ENCODE results near the gene NRIP2. TPM values are rescaled to one million over a fixed set of nuclear protein-coding genes. Genes with fewer than 3 reads are reported as not detected.

NRIP2 gene
- total RNA-seq, 4 donors from 2014 or later, result not detected

GRCh38 chr12:2825132-2825531, 9.7 kb downstream of the NRIP2 start:
- no peak for TF ChIP-seq CTCF (IDR thresholded peaks at IDR 0.05)
- TF ChIP-seq POLR2A (IDR thresholded peaks at IDR 0.05), result no peak
- Histone ChIP-seq H3K9me3 (no peaks in the 10 kb centered on the region), H3K27ac (no peak overlapping the region), H3K4me3 (no peak overlapping the region), H3K4me1 (no peaks in the 10 kb centered on the region), H3K36me3 (peaks cover 0 to 96% (median 0%) of the 10 kb centered on the region in 3 donors), H3K27me3 (no peaks in the 10 kb centered on the region)
- DNase-seq, result no peak

- H3K9me3 ChIP-seq, result no peaks in the 10 kb centered on the region
- H3K27ac ChIP-seq, result no peak overlapping the region
- no peak overlapping the region for H3K4me3 ChIP-seq
- no peak for DNase-seq
- TF ChIP-seq CTCF (IDR thresholded peaks at IDR 0.05), result no peak
- no peak for TF ChIP-seq POLR2A (IDR thresholded peaks at IDR 0.05)
- H3K36me3 ChIP-seq, result peaks cover 0 to 98% (median 0%) of the 10 kb centered on the region in 3 donors
- no peaks in the 10 kb centered on the region for H3K27me3 ChIP-seq
- no peaks in the 10 kb centered on the region for H3K4me1 ChIP-seq
Measured at GRCh38 chr12:2824541-2824940, 10.3 kb downstream of the NRIP2 start.

GRCh38 chr12:2823483-2823882, 11.4 kb downstream of the NRIP2 start:
- H3K27ac ChIP-seq, result no peak overlapping the region
- peaks cover 0 to 100% (median 0%) of the 10 kb centered on the region in 3 donors for H3K36me3 ChIP-seq
- TF ChIP-seq CTCF (IDR thresholded peaks at IDR 0.05) (no peak), POLR2A (IDR thresholded peaks at IDR 0.05) (no peak)
- no peaks in the 10 kb centered on the region for H3K4me1 ChIP-seq
- H3K27me3 ChIP-seq, result no peaks in the 10 kb centered on the region
- no peaks in the 10 kb centered on the region for H3K9me3 ChIP-seq
- no peak for DNase-seq
- no peak overlapping the region for H3K4me3 ChIP-seq

- no peaks in the 10 kb centered on the region for H3K9me3 ChIP-seq
- no peak overlapping the region for H3K4me3 ChIP-seq
- TF ChIP-seq POLR2A (IDR thresholded peaks at IDR 0.05), result no peak
- peaks cover 0 to 84% (median 0%) of the 10 kb centered on the region in 3 donors for H3K36me3 ChIP-seq
- no peak overlapping the region for H3K27ac ChIP-seq
- DNase-seq, result no peak
- no peaks in the 10 kb centered on the region for H3K27me3 ChIP-seq
- no peaks in the 10 kb centered on the region for H3K4me1 ChIP-seq
Measured at GRCh38 chr12:2820432-2820831, 14.4 kb downstream of the NRIP2 start.

- H3K27ac ChIP-seq, result no peak overlapping the region
- no peak for TF ChIP-seq CTCF (IDR thresholded peaks at IDR 0.05)
- TF ChIP-seq POLR2A (IDR thresholded peaks at IDR 0.05), result no peak
- H3K4me1 ChIP-seq, result peaks cover 0 to 2% (median 0%) of the 10 kb centered on the region in 4 donors
- H3K9me3 ChIP-seq, result no peaks in the 10 kb centered on the region
- peaks cover 0 to 78% (median 0%) of the 10 kb centered on the region in 3 donors for H3K36me3 ChIP-seq
- H3K4me3 ChIP-seq, result no peak overlapping the region
- no peaks in the 10 kb centered on the region for H3K27me3 ChIP-seq
- DNase-seq, result no peak
Measured at GRCh38 chr12:2819810-2820209, 15.0 kb downstream of the NRIP2 start.

GRCh38 chr12:2813214-2814185, 21.3 kb downstream of the NRIP2 start:
- H3K9me3 ChIP-seq, result no peaks in the 10 kb centered on the region
- no peaks in the 10 kb centered on the region for H3K27me3 ChIP-seq
- TF ChIP-seq CTCF (IDR thresholded peaks at IDR 0.05) (peak; percentile 46 to 69 (median 60)), POLR2A (IDR thresholded peaks at IDR 0.05) (no peak)
- H3K4me3 ChIP-seq, result peak overlapping the region; percentile 61 to 80 (median 72)
- peak in 2 of 3 donors; percentile 68 to 69 for DNase-seq
- peaks cover 0 to 15% (median 0%) of the 10 kb centered on the region in 3 donors for H3K36me3 ChIP-seq
- H3K27ac ChIP-seq, result peak overlapping the region; percentile 78 to 94 (median 92)
- peaks cover 0 to 17% (median 12%) of the 10 kb centered on the region in 4 donors for H3K4me1 ChIP-seq

All from Peyer's patch (tissue), 4 donors.